NCI-H774 (cell line): Measurements from ENCODE around the gene USP3.
"Not testable (repeated sequence)": the region's sequence is repeated elsewhere in the genome, so short reads cannot be mapped to it uniquely, and the experiment has no call there.

Source experiments
- DNase-seq: peaks from one replicate; lab custom pipeline; 2025; lab: John Stamatoyannopoulos, UW

USP3 gene

DNA sequence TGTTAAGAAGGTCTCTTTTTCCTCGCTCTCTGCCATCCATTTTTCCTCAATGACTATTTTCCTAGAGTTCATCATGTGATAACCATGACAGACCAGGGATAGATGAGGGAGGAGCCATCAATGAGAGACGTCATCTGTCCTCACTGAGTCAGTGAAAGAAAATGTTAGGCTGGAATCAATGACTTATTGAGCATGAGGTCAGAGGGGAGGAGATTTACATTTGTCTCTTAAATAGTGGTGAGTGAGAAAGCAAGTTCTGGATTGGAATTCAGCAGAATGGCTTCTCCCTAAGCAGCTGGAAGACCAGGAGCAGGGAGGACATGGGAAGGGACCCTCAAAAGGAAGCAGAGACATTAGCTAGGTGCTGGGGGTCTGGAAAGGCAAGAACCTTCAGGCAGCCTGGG is 28.2 kb upstream of the USP3 start:
- no peak for DNase-seq

GRCh38 chr15:63478243-63478642 is 26.1 kb upstream of the USP3 start:
- no peak for DNase-seq

GRCh38 chr15:63480441-63480821 is 24.0 kb upstream of the USP3 start:
- DNase-seq: no peak

DNA sequence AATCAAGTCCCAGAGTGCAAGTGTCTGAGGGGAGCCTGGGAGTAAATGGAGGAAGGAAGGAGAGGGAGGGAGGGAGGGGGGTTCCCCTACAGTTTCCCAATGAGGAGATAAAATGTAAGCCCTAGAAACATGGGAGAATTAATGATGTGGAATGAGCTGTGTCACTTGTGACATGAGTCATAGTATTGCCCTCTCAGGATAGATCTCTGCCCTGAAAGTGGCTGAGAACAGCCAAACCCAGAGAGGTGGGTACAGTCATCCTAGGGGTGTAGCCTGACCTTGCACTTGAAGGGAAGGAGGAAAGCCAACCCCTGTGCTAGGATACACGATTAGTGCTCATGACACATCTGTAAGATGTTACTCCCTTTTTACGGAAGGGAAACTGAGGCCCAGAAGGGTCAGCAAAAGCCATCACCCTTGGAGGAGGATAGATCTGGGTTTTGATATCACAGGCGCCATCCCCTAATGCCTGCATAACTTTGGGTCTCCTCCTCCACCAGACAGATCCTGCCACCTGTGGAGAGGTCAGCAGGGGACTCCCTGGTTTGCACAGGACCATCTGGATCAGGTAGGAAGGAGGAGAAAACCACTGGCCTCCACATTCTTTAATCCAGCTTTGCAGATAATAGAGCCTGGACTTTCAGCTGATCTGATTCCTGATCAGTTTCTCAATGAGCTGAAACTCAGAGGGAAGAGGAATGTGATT is 23.1 kb upstream of the USP3 start:
- DNase-seq: no peak

DNA sequence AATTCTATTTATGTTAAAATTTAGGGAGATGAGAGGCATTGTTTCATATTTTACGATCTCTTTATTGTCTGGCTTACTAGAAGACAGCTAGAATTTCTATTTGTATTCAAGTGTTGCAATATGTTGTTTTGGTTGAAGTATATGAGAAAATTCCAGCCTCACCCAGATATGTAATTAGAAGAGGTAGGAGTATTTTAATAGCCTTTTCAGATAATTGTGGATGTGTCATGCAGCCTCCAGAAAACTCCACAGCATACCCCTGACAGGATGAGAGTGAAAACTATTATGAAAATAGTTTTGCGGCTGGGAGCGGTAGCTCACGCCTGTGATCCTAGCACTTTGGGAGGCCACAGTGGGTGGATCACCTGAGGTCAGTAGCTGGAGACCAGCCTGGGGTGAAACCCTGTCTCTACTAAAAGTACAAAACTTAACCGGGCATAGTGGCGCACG is 21.5 kb upstream of the USP3 start:
- no peak for DNase-seq

DNA sequence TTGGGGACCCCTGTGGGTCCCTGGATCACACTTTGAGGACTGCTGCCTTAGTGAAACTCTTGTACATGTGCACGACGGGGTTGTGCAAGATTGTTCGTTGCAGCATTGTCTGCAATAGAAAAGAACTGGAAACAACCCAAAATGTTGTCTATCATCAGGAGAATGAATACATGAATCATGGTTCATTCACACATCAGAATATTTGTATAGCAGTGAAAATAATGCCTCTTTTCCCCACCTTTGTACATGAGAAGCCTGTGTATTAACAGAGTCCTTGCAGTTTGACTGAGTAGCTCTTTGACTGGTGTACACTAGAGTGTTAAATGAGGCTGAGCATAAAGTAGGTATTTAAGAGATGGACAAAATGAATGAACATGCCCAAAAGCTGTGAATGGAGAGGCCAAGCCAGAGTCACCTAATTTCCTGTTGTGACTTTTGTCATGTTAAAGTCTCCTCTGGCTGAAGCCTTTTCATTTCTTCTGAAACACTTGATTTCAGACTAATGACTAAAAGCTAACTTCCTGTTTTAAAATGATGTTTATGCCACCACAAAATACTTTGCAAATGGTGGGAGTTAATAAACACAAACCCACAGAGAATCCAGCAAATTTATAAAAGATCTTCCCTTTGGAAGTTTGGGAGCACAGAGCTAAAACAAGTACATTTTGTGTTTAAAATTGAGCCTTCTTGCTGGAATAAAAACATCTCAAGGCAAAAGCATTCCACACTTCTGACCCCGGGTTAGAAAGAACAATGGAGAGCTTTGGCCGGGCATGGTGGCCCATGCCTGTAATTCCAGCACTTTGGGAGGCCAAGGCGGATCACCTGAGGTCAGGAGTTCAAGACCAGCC is 20.6 kb upstream of the USP3 start:
- no peak for DNase-seq

GRCh38 chr15:63484433-63485186 is 19.8 kb upstream of the USP3 start:
- DNase-seq: no peak

DNA sequence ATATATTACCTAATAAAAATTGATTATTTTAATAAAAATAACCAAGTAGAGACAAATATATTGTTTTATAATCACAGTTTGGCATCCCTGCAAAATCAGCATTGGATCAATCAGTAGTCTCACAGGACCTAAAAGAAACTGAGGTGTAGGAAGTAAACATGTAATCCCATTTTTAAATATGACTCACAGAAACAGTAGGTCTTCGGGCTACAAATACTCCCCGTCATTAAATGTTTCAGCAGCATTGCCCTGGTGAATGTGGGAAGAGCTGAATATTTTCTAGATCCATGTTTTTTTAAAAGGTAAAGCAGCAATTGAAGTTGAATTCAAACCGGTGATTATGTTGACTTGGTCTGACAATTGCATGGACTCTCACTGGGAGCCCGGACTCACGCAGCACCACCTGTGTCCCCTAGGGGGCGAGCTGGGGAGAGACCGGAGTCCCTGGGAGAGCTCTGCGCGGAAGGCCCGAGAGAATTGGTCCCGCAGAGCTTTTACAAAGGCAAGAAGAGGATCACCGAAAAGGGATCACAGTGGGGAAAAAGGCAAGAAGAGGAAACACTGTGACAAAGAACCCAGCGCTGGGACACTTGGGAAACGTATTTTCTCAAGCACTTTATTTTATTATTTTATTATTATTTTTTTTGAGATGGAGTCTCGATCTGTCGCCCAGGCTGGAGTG is 17.2 kb upstream of the USP3 start:
- DNase-seq: peak; percentile 53

GRCh38 chr15:63487758-63488397 is 16.5 kb upstream of the USP3 start:
- DNase-seq: not testable (repeated sequence)

- DNase-seq: no peak
Observed at GRCh38 chr15:63488398-63488960, 15.9 kb upstream of the USP3 start.

DNA sequence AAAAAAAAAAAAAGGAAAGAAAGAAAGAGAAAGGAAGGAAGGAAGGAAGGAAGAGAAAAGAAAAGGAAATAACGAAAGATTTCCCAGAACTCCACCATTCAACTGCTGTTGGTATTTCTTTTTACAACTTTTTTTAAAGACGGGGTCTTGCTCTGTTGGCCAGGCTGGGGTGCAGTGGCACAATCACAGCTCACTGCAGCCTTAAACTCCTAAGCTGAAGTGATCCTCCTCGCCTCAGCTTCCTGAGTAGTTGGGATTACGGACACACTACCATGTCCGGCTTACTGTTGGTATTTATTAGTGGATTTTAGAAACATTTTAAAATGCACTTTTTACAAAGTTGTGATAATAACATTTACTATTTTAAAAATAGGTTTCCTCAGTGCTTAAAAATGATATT is 15.0 kb upstream of the USP3 start:
- DNase-seq: no peak

DNA sequence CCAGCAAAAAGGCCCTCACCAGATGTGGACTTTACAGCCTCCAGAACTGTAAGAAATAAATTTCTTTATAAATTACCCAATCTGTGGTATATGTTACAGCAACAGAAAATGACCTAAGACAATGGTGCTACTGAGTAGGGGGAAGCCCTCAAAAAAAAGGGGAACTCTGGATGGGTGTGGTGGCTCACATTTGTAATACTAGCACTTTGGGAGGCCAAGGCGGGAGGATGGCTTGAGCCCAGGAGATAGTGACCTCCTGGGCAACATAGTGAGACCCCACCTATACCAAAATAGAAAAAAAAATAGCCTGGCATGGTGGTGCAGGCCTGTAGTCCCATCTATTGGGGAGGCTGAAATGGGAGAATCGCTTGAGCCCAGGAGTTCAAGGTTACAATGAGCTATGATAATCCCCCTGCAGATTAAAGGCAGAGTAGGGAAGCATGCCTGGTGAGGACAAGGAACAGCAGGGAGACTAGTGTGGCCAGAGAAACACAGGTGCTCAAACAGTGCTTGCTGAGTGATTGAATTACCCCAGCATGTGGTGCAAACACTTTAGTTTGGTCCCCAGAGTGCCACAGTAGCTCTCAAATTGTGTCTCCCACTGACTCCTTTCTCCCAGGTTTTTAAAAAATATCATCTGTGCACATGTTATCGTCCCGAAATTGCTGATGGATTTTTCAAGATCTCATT is 13.9 kb upstream of the USP3 start:
- peak; percentile 42 for DNase-seq

GRCh38 chr15:63491116-63491827 is 13.1 kb upstream of the USP3 start:
- DNase-seq: no peak

DNA sequence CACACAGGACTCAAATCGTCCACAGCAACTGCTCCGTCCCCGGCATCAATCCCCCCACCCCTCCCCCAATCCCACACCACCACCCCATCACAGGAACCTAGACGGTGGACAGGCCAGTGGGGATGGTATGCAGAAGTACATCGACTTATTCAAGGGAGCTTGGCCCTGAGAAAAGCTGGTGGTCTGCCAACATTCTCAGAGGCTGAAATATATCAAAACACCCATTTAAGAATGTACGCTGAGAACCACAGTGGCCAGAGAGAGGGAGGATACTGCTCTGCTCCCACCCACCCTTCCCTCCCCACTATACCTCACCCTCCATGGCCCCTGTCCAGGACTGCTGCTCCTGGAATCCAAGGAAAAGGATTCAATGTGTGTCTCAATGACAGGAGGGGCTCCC is 12.4 kb upstream of the USP3 start:
- DNase-seq: no peak

GRCh38 chr15:63492541-63493077 is 11.8 kb upstream of the USP3 start:
- DNase-seq: no peak

- DNase-seq: no peak
Observed at GRCh38 chr15:63493436-63493835, 11.0 kb upstream of the USP3 start.

GRCh38 chr15:63494408-63494807 is 10.0 kb upstream of the USP3 start:
- DNase-seq: no peak

- DNase-seq: no peak
Observed at GRCh38 chr15:63495343-63495742, 9.1 kb upstream of the USP3 start.

DNA sequence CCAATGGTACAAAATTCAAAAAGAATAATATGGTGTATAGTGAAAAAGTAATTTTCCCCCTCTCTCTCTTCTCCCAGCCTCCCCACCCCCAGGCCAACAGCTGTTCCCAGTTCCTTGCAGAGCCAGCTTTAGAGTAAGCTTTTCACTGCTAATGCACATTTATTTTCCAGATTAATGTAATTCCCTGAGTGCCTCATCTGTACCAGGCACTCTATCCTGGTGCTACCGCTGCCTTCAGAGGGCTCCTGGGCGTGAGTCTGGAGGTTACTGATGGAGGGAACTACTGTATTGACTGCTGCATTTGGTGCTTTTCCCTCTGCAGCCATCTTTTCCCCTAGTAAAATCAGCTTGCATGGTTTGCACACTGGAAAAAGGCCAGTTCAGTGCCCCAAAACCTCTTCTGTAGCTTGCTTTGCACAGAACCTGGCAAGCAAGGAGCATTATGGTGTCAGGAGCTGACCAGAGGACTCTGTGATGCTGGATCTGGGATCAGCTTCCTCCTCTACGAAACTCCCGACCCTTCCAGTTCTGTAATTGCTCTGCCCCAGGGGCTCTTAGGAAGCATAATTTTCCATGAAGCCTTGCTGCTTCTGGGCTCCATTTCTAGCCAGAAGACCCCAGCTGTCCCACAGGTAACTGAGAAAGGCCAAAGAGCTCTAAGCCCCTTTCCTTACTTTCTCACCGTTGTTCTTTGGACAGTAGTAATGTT is 8.5 kb upstream of the USP3 start:
- DNase-seq: no peak
